HG03280 (cell line): ENCODE results near the gene MYO5A.

Experiments
- ATAC-seq: cut with Tn5 transposase; IDR thresholded peaks from one replicate; pipeline ENCODE4 v1.9.1; 2021; ENCODE audit warnings: mild to moderate bottlenecking, moderate library complexity; ENCODE audit not compliant: unreplicated experiment

MYO5A gene

GRCh38 chr15:52378746-52379394 is 149.8 kb downstream of the MYO5A start:
- peak; percentile 51 for ATAC-seq

- ATAC-seq = peak; percentile 67
Measured at GRCh38 chr15:52370010-52370409, 158.7 kb downstream of the MYO5A start.

GRCh38 chr15:52369455-52369854 is 159.2 kb downstream of the MYO5A start:
- no peak for ATAC-seq

- ATAC-seq = no peak
Measured at GRCh38 chr15:52369030-52369429, 159.7 kb downstream of the MYO5A start.

GRCh38 chr15:52368402-52368801 is 160.3 kb downstream of the MYO5A start:
- no peak for ATAC-seq

GRCh38 chr15:52362497-52362896 is 166.2 kb downstream of the MYO5A start:
- ATAC-seq = no peak

- no peak for ATAC-seq
Measured at GRCh38 chr15:52361975-52362494, 166.6 kb downstream of the MYO5A start.

- ATAC-seq = no peak
Measured at GRCh38 chr15:52361494-52361893, 167.2 kb downstream of the MYO5A start.

GRCh38 chr15:52360229-52361203 is 168.2 kb downstream of the MYO5A start:
- no peak for ATAC-seq

GRCh38 chr15:52359722-52360121 is 169.0 kb downstream of the MYO5A start:
- no peak for ATAC-seq

- ATAC-seq = no peak
Measured at GRCh38 chr15:52357949-52358348, 170.7 kb downstream of the MYO5A start.

GRCh38 chr15:52352086-52352485 is 176.6 kb downstream of the MYO5A start:
- no peak for ATAC-seq

GRCh38 chr15:52351206-52351908 is 177.3 kb downstream of the MYO5A start:
- no peak for ATAC-seq

- no peak for ATAC-seq
Measured at GRCh38 chr15:52350423-52350822, 178.3 kb downstream of the MYO5A start.

- ATAC-seq = no peak
Measured at GRCh38 chr15:52349052-52349700, 179.5 kb downstream of the MYO5A start.

GRCh38 chr15:52348056-52348745 is 180.5 kb downstream of the MYO5A start:
- ATAC-seq = no peak

- ATAC-seq = no peak
Measured at GRCh38 chr15:52344592-52344991, 184.1 kb downstream of the MYO5A start.

- no peak for ATAC-seq
Measured at GRCh38 chr15:52343831-52344230, 184.8 kb downstream of the MYO5A start.

- no peak for ATAC-seq
Measured at GRCh38 chr15:52340093-52340492, 188.6 kb downstream of the MYO5A start.

GRCh38 chr15:52338891-52339290 is 189.8 kb downstream of the MYO5A start:
- no peak for ATAC-seq
